ENCODE results near the gene HACD1. TPM values are rescaled to one million over a fixed set of nuclear protein-coding genes. Genes with fewer than 3 reads are reported as not detected.
A peak's percentile ranks its signal among the peaks of the same experiment; 100 is the strongest.

The HACD1 gene
- 41.6 TPM for total RNA-seq

GRCh38 chr10:17617031-17617911, at the start of gene HACD1:
TSS of gene HACD1 (minus strand) at chr10:17617374. CDS start at chr10:17617339, 35 bp downstream.
- H3K27me3 ChIP-seq, result no peaks in the 10 kb centered on the region
- no peaks in the 10 kb centered on the region for H3K9me3 ChIP-seq
- peak in 1 of 3 experiments; percentile 29 for TF ChIP-seq CTCF (IDR thresholded peaks at IDR 0.05)
- H3K36me3 ChIP-seq, result peaks cover 0 to 6% of the 10 kb centered on the region in 2 donors
- intact Hi-C loops (cut with DNase I), result loop anchor here (1.0 to 10.0 kb wide), 2 partner anchors 26 to 618 kb away; no protein-coding TSS in a partner anchor
- H3K27ac ChIP-seq, result peak within 1 kb of the TSS; percentile 90 to 95
- peak in 1 of 2 donors; percentile 86 for DNase-seq (ENCODE audit: low spot score in 2 of 2)
- peaks cover 0 to 15% of the 10 kb centered on the region in 2 donors for H3K4me1 ChIP-seq
- H3K4me3 ChIP-seq, result peak within 1 kb of the TSS; percentile 73 to 75

- no peak for DNase-seq (ENCODE audit: low spot score in 2 of 2)
Observed at GRCh38 chr10:17665747-17666146, 48.6 kb upstream of the HACD1 start.

GRCh38 chr10:17663450-17663849, 46.3 kb upstream of the HACD1 start:
- DNase-seq (ENCODE audit: low spot score in 2 of 2), result no peak
- no peak overlapping the region for H3K4me3 ChIP-seq
- H3K36me3 ChIP-seq, result peaks cover 0 to 9% of the 10 kb centered on the region in 2 donors
- peaks cover 4 to 9% of the 10 kb centered on the region in 2 donors for H3K4me1 ChIP-seq
- no peaks in the 10 kb centered on the region for H3K27me3 ChIP-seq
- intact Hi-C loops (cut with DNase I), result loop anchor here (10.0 kb wide), 1 partner anchor 839 kb away; no protein-coding TSS in a partner anchor
- TF ChIP-seq CTCF (IDR thresholded peaks at IDR 0.05), result no peak
- H3K9me3 ChIP-seq, result no peaks in the 10 kb centered on the region
- H3K27ac ChIP-seq, result no peak overlapping the region

More at GRCh38 chr10:17665747-17666146, 48.6 kb upstream of the HACD1 start:
- peaks cover 4 to 9% of the 10 kb centered on the region in 2 donors for H3K4me1 ChIP-seq
- peak overlapping the region; percentile 50 to 79 for H3K27ac ChIP-seq
- no peak for TF ChIP-seq CTCF (IDR thresholded peaks at IDR 0.05)
- H3K9me3 ChIP-seq, result no peaks in the 10 kb centered on the region
- H3K4me3 ChIP-seq, result peak overlapping the region in 1 of 2 donors; percentile 36
- peaks cover 0 to 4% of the 10 kb centered on the region in 2 donors for H3K36me3 ChIP-seq
- intact Hi-C loops (cut with DNase I), result loop anchor here (1.0 to 10.0 kb wide), 2 partner anchors 21 to 841 kb away; partner anchors contain the start of gene STAM
- H3K27me3 ChIP-seq, result no peaks in the 10 kb centered on the region

- Histone ChIP-seq H3K4me3 (no peak overlapping the region), H3K36me3 (peaks cover 0 to 9% of the 10 kb centered on the region in 2 donors), H3K9me3 (no peaks in the 10 kb centered on the region), H3K27ac (peak overlapping the region in 1 of 2 donors; percentile 22), H3K4me1 (peaks cover 4 to 9% of the 10 kb centered on the region in 2 donors), H3K27me3 (no peaks in the 10 kb centered on the region)
- no peak for TF ChIP-seq CTCF (IDR thresholded peaks at IDR 0.05)
- no peak for DNase-seq (ENCODE audit: low spot score in 2 of 2)
- intact Hi-C loops (cut with DNase I), result loop anchor here (10.0 kb wide), 1 partner anchor 838 kb away; no protein-coding TSS in a partner anchor
Observed at GRCh38 chr10:17662193-17663138, 45.3 kb upstream of the HACD1 start.

- H3K4me1 ChIP-seq, result peaks cover 4 to 9% of the 10 kb centered on the region in 2 donors
- intact Hi-C loops (cut with DNase I), result loop anchor here (10.0 kb wide), 1 partner anchor 837 kb away; no protein-coding TSS in a partner anchor
- H3K36me3 ChIP-seq, result peaks cover 0 to 9% of the 10 kb centered on the region in 2 donors
- H3K9me3 ChIP-seq, result no peaks in the 10 kb centered on the region
- no peak for DNase-seq (ENCODE audit: low spot score in 2 of 2)
- no peaks in the 10 kb centered on the region for H3K27me3 ChIP-seq
- H3K27ac ChIP-seq, result no peak overlapping the region
- TF ChIP-seq CTCF (IDR thresholded peaks at IDR 0.05), result no peak
- H3K4me3 ChIP-seq, result no peak overlapping the region
Observed at GRCh38 chr10:17661510-17661909, 44.3 kb upstream of the HACD1 start.
